OCI-M1 (cell line): ENCODE data around the gene NAA16.
"Not testable (repeated sequence)": the region's sequence is repeated elsewhere in the genome, so short reads cannot be mapped to it uniquely, and the experiment has no call there.

Experiments
- DNase-seq: peaks from one replicate; lab custom pipeline; 2025; lab: John Stamatoyannopoulos, UW

The NAA16 gene

GRCh38 chr13:41409611-41410010 is 98.5 kb downstream of the NAA16 start:
- DNase-seq, result no peak

- no peak for DNase-seq
Measured at GRCh38 chr13:41411060-41411459, 100.0 kb downstream of the NAA16 start.

GRCh38 chr13:41411522-41411921 is 100.5 kb downstream of the NAA16 start:
- DNase-seq, result peak; percentile 40

GRCh38 chr13:41413872-41414271 is 102.8 kb downstream of the NAA16 start:
- DNase-seq, result no peak

- DNase-seq, result no peak
Measured at GRCh38 chr13:41416276-41416675, 105.2 kb downstream of the NAA16 start.

GRCh38 chr13:41418027-41418426 is 107.0 kb downstream of the NAA16 start:
- DNase-seq, result no peak

- no peak for DNase-seq
Measured at GRCh38 chr13:41418731-41419130, 107.7 kb downstream of the NAA16 start.

- DNase-seq, result no peak
Measured at GRCh38 chr13:41419206-41419605, 108.1 kb downstream of the NAA16 start.

- no peak for DNase-seq
Measured at GRCh38 chr13:41420146-41420545, 109.1 kb downstream of the NAA16 start.

- not testable (repeated sequence) for DNase-seq
Measured at GRCh38 chr13:41421330-41421729, 110.3 kb downstream of the NAA16 start.

GRCh38 chr13:41421983-41422382 is 110.9 kb downstream of the NAA16 start:
- not testable (repeated sequence) for DNase-seq

- DNase-seq, result not testable (repeated sequence)
Measured at GRCh38 chr13:41423259-41423658, 112.2 kb downstream of the NAA16 start.

GRCh38 chr13:41424675-41425074 is 113.6 kb downstream of the NAA16 start:
- not testable (repeated sequence) for DNase-seq

GRCh38 chr13:41426047-41426446 is 115.0 kb downstream of the NAA16 start:
- no peak for DNase-seq
